ENCODE data around the gene LIPT2. TPM values are rescaled to one million over a fixed set of nuclear protein-coding genes. Genes with fewer than 3 reads are reported as not detected.
A peak's percentile ranks its signal among the peaks of the same experiment; 100 is the strongest.

LIPT2 gene
- polyA plus RNA-seq, 1 of the 3 experiments (the other 2 are of a cell fraction), result 4.6 TPM

- WGBS (ENCODE audit: low lambda C conversion rate), result 77% methylated on average over 1 of the region's 1 CpG
- H3K36me3 ChIP-seq (replicated peaks in 1 of 2; ENCODE audit: control insufficient read depth in 1 of 2, insufficient read depth in 2 of 2, low read length in 1 of 2), result peaks cover 0 to 5% of the 10 kb centered on the region in 2 experiments
- 0 out of 2 replicates have a peak, but pooled peaks cover 10% of the 10 kb centered on the region for H3K9me3 ChIP-seq
- TF ChIP-seq RXRA (IDR thresholded peaks at IDR 0.05; ENCODE audit: borderline replicate concordance, low read depth), result no peak
- no peak for TF ChIP-seq GABPA (IDR thresholded peaks at IDR 0.05; ENCODE audit: low read depth)
- TF ChIP-seq EZH2phosphoT487 (IDR thresholded peaks at IDR 0.05; ENCODE audit: borderline replicate concordance, low read depth), result no peak
- no peak for TF ChIP-seq RAD21 (IDR thresholded peaks at IDR 0.05; ENCODE audit: low read length)
- TF ChIP-seq, protein P1, sequence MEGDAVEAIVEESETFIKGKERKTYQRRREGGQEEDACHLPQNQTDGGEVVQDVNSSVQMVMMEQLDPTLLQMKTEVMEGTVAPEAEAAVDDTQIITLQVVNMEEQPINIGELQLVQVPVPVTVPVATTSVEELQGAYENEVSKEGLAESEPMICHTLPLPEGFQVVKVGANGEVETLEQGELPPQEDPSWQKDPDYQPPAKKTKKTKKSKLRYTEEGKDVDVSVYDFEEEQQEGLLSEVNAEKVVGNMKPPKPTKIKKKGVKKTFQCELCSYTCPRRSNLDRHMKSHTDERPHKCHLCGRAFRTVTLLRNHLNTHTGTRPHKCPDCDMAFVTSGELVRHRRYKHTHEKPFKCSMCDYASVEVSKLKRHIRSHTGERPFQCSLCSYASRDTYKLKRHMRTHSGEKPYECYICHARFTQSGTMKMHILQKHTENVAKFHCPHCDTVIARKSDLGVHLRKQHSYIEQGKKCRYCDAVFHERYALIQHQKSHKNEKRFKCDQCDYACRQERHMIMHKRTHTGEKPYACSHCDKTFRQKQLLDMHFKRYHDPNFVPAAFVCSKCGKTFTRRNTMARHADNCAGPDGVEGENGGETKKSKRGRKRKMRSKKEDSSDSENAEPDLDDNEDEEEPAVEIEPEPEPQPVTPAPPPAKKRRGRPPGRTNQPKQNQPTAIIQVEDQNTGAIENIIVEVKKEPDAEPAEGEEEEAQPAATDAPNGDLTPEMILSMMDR (IDR thresholded peaks at IDR 0.05), result no peak
- no peak for TF ChIP-seq NRF1 (IDR thresholded peaks at IDR 0.05; ENCODE audit: low read depth, low read length)
- no peak for TF ChIP-seq TCF12 (IDR thresholded peaks at IDR 0.05)
- no peak for TF ChIP-seq ELF1 (IDR thresholded peaks at IDR 0.05)
- TF ChIP-seq MEF2A (IDR thresholded peaks at IDR 0.05; ENCODE audit: borderline replicate concordance, low read depth), result no peak
- no peak for TF ChIP-seq JUND (IDR thresholded peaks at IDR 0.05)
- TF ChIP-seq TEAD4 (IDR thresholded peaks at IDR 0.05; ENCODE audit: borderline replicate concordance, insufficient read depth), result no peak
- no peak for TF ChIP-seq EP300 (IDR thresholded peaks at IDR 0.05; ENCODE audit: borderline replicate concordance in 1 of 2, low read depth in 1 of 2, low read length in 1 of 2)
- no peak for TF ChIP-seq RCOR1 (IDR thresholded peaks at IDR 0.05; ENCODE audit: low read length)
- TF ChIP-seq FOSL2 (IDR thresholded peaks at IDR 0.05; ENCODE audit: borderline replicate concordance, low read depth), result no peak
- H4K20me1 ChIP-seq (ENCODE audit: insufficient read depth), result no peaks in the 10 kb centered on the region
- H3K4me2 ChIP-seq, result no peak overlapping the region
- ChIA-PET POLR2A (no interaction called here), CTCF (interaction anchor here (1.1 to 3.3 kb wide), 4 partner anchors 10 to 76 kb away, joined by 3 to 19 read pairs (median 8); no protein-coding TSS in a partner anchor)
- H3K4me3 ChIP-seq (ENCODE audit: low read depth in 2 of 2, low read length in 1 of 2), result no peak overlapping the region
- no peaks in the 10 kb centered on the region for H3K79me2 ChIP-seq (ENCODE audit: insufficient read depth)
- H3K27ac ChIP-seq (ENCODE audit: low read depth in 2 of 2, low read length in 1 of 2), result no peak overlapping the region
- H3K9ac ChIP-seq, result no peak overlapping the region
- H3K27me3 ChIP-seq (ENCODE audit: insufficient read depth), result no peaks in the 10 kb centered on the region
- H3K4me1 ChIP-seq (ENCODE audit: control insufficient read depth in 1 of 2, insufficient read depth in 2 of 2, low read depth in 1 of 2, low read length in 1 of 2), result peaks cover 0 to 10% of the 10 kb centered on the region in 2 experiments; a peak in 2 of 4 replicates
- no peak for DNase-seq
- H3K9me2 ChIP-seq, result no peaks in the 10 kb centered on the region
- no peak overlapping the region for H2AFZ ChIP-seq (ENCODE audit: low read depth)
- peaks cover 11% of the 10 kb centered on the region for H3F3A ChIP-seq (replicated peaks; ENCODE audit: insufficient read depth)
Measured at GRCh38 chr11:74494916-74495315, 1.4 kb upstream of the LIPT2 start.

GRCh38 chr11:74493791-74494630, 487 bp upstream of the LIPT2 start:
- no peaks in the 10 kb centered on the region for H3K27me3 ChIP-seq (ENCODE audit: insufficient read depth)
- no peaks in the 10 kb centered on the region for H3K9me2 ChIP-seq
- peak overlapping the region; percentile 93 for H3K4me2 ChIP-seq
- POLR2A ChIA-PET, result interaction anchor here (0.7 to 2.3 kb wide), 11 partner anchors 13 to 98 kb away, joined by 3 to 9 read pairs (median 4); partner anchors contain the start of genes PGM2L1 and POLD3
- H3K4me3 ChIP-seq (ENCODE audit: low read depth in 2 of 2, low read length in 1 of 2), result peak overlapping the region; percentile 76 to 90
- CTCF ChIA-PET, result interaction anchor here (0.8 to 3.3 kb wide), 14 partner anchors 10 to 232 kb away, joined by 3 to 19 read pairs (median 4); no protein-coding TSS in a partner anchor
- peaks cover 0 to 5% of the 10 kb centered on the region in 2 experiments for H3K36me3 ChIP-seq (replicated peaks in 1 of 2; ENCODE audit: control insufficient read depth in 1 of 2, insufficient read depth in 2 of 2, low read length in 1 of 2)
- H3K79me2 ChIP-seq (ENCODE audit: insufficient read depth), result no peaks in the 10 kb centered on the region
- H3K4me1 ChIP-seq (ENCODE audit: control insufficient read depth in 1 of 2, insufficient read depth in 2 of 2, low read depth in 1 of 2, low read length in 1 of 2), result peaks cover 0 to 10% of the 10 kb centered on the region in 2 experiments; a peak in 2 of 4 replicates
- H3K27ac ChIP-seq (ENCODE audit: low read depth in 2 of 2, low read length in 1 of 2), result peak overlapping the region; percentile 79 to 98
- peaks cover 11% of the 10 kb centered on the region for H3F3A ChIP-seq (replicated peaks; ENCODE audit: insufficient read depth)
- peak overlapping the region; percentile 80 for H2AFZ ChIP-seq (ENCODE audit: low read depth)
- peak overlapping the region; percentile 89 for H3K9ac ChIP-seq
- 0 out of 2 replicates have a peak, but pooled peaks have one; percentile 2 for TF ChIP-seq TCF12 (IDR thresholded peaks at IDR 0.05)
- TF ChIP-seq, protein P1 (IDR thresholded peaks at IDR 0.05), result no peak
- 8% methylated on average over 12 of the region's 14 CpGs for WGBS (ENCODE audit: low lambda C conversion rate)
- H3K9me3 ChIP-seq, result 0 out of 2 replicates have a peak, but pooled peaks cover 10% of the 10 kb centered on the region
- H4K20me1 ChIP-seq (ENCODE audit: insufficient read depth), result no peaks in the 10 kb centered on the region
- no peak for DNase-seq
